Upper lobe of right lung (tissue), 1 donor: Measurements from ENCODE around the gene KLF3. TPM values are rescaled to one million over a fixed set of nuclear protein-coding genes. Genes with fewer than 3 reads are reported as not detected.
A peak's percentile ranks its signal among the peaks of the same experiment; 100 is the strongest.

Experiments
- ATAC-seq: fragments of 200-7000 bp; cut with Tn5 transposase; one replicate; pipeline ENCODE4 v1.9.1; 2020; ENCODE audit warnings: mild to moderate bottlenecking, moderate library complexity
- DNase-seq: peaks from one replicate; pipeline ENCODE4 v3.0.0-alpha.2; 2020
- H3K27ac ChIP-seq: fragments of 200-600 bp; one replicate; pipeline ENCODE4 v1.8.0; 2022
- H3K27me3 ChIP-seq: fragments of 200-600 bp; one replicate; pipeline ENCODE4 v1.8.0; 2022; ENCODE audit warnings: mild to moderate bottlenecking
- H3K36me3 ChIP-seq: fragments of 200-600 bp; one replicate; pipeline ENCODE4 v1.8.0; 2022
- H3K4me1 ChIP-seq: fragments of 200-600 bp; one replicate; pipeline ENCODE4 v1.8.0; 2022
- H3K4me3 ChIP-seq: fragments of 200-600 bp; one replicate; pipeline ENCODE4 v1.8.0; 2022; ENCODE audit warnings: mild to moderate bottlenecking
- H3K9me3 ChIP-seq: fragments of 200-600 bp; one replicate; pipeline ENCODE4 v1.8.0; 2022
- CTCF ChIP-seq: fragments of 200-600 bp; IDR thresholded peaks from one replicate; pipeline ENCODE4 v1.8.0; 2022; ENCODE audit warnings: antibody characterized with exemption
- intact Hi-C: fragments of 100-400 bp; cut with DNase I; formaldehyde crosslinking; loops from one replicate; pipeline ENCODE4 v1.11.0; 2022
- long read RNA-seq: library from polyadenylated mRNA; unstranded; transcript quantifications from one replicate; pipeline ENCODE4 v2.0.0, GENCODE V29; 2021
- total RNA-seq: library from RNA; stranded (reverse); fragmentation: NEBNext Ultra II Directional; extraction: Animal tissue kit (Norgen Biotek cat#: 25700); gene quantifications from one replicate; pipeline ENCODE4 v1.2.1, GENCODE V29; 2021
- donor health status: DM: no; HTN: yes; CAD: no; lungs with severe emphysema.

KLF3 gene
- total RNA-seq, result 70.6 TPM
- long read RNA-seq, full-length matches to known transcripts, result 72 of 116 reads
- long read RNA-seq, partial matches to known transcripts, result 19 of 116 reads
- long read RNA-seq, other reads (novel, unspliced or antisense), result 25 of 116 reads

GRCh38 chr4:38663801-38664705 lies at the start of gene KLF3:
TSS of gene KLF3 (plus strand) at chr4:38664199. CDS start at chr4:38680626, 16,427 bp downstream.
- Histone ChIP-seq H3K36me3 (no peaks in the 10 kb centered on the region), H3K27me3 (no peaks in the 10 kb centered on the region), H3K27ac (peak within 1 kb of the TSS; percentile 99), H3K4me3 (peak within 1 kb of the TSS; percentile 92), H3K4me1 (peaks cover 36% of the 10 kb centered on the region), H3K9me3 (no peaks in the 10 kb centered on the region)
- no peak for TF ChIP-seq CTCF
- DNase-seq (peak; percentile 98), ATAC-seq (peak; percentile 88)
- intact Hi-C loops, result no loop called here

- DNase-seq (no peak), ATAC-seq (no peak)
- Histone ChIP-seq H3K4me1 (peaks cover 32% of the 10 kb centered on the region), H3K27me3 (no peaks in the 10 kb centered on the region), H3K4me3 (no peak overlapping the region), H3K36me3 (no peaks in the 10 kb centered on the region), H3K9me3 (no peaks in the 10 kb centered on the region), H3K27ac (no peak overlapping the region)
- intact Hi-C loops, result no loop called here
- no peak for TF ChIP-seq CTCF
Observed at GRCh38 chr4:38614231-38614630, 49.8 kb upstream of the KLF3 start.

GRCh38 chr4:38615847-38616246 lies 48.2 kb upstream of the KLF3 start:
- intact Hi-C loops, result no loop called here
- Histone ChIP-seq H3K4me1 (peaks cover 32% of the 10 kb centered on the region), H3K4me3 (no peak overlapping the region), H3K36me3 (no peaks in the 10 kb centered on the region), H3K9me3 (no peaks in the 10 kb centered on the region), H3K27me3 (no peaks in the 10 kb centered on the region), H3K27ac (no peak overlapping the region)
- no peak for ATAC-seq
- no peak for DNase-seq
- no peak for TF ChIP-seq CTCF

- Histone ChIP-seq H3K9me3 (no peaks in the 10 kb centered on the region), H3K27me3 (no peaks in the 10 kb centered on the region), H3K4me3 (no peak overlapping the region), H3K4me1 (peaks cover 24% of the 10 kb centered on the region), H3K36me3 (no peaks in the 10 kb centered on the region), H3K27ac (no peak overlapping the region)
- no peak for TF ChIP-seq CTCF
- intact Hi-C loops, result no loop called here
- ATAC-seq (no peak), DNase-seq (no peak)
Observed at GRCh38 chr4:38618505-38618904, 45.5 kb upstream of the KLF3 start.

GRCh38 chr4:38619316-38619715 lies 44.7 kb upstream of the KLF3 start:
- Histone ChIP-seq H3K9me3 (no peaks in the 10 kb centered on the region), H3K27ac (no peak overlapping the region), H3K4me1 (peaks cover 20% of the 10 kb centered on the region), H3K27me3 (no peaks in the 10 kb centered on the region), H3K4me3 (no peak overlapping the region), H3K36me3 (no peaks in the 10 kb centered on the region)
- ATAC-seq (no peak), DNase-seq (no peak)
- TF ChIP-seq CTCF, result no peak
- intact Hi-C loops, result no loop called here
